HT-29 (cell line): ENCODE results near the gene CRB1. TPM values are rescaled to one million over a fixed set of nuclear protein-coding genes. Genes with fewer than 3 reads are reported as not detected.
"Not testable (repeated sequence)": the region's sequence is repeated elsewhere in the genome, so short reads cannot be mapped to it uniquely, and the experiment has no call there.

ENCODE experiments used
- DNase-seq: peaks from one replicate; pipeline ENCODE4 v3.0.0-alpha.2; 2015; ENCODE audit warnings: low spot score
- total RNA-seq: library from RNA; depleted of rRNA; stranded (reverse); fragments of >200 nt; shearing (Covaris generic); gene quantifications from 2 replicates; pipeline ENCODE4 v1.2.3, GENCODE V29; 2014

Gene CRB1
- total RNA-seq, 1 experiment from 2014 or later: not detected

DNA sequence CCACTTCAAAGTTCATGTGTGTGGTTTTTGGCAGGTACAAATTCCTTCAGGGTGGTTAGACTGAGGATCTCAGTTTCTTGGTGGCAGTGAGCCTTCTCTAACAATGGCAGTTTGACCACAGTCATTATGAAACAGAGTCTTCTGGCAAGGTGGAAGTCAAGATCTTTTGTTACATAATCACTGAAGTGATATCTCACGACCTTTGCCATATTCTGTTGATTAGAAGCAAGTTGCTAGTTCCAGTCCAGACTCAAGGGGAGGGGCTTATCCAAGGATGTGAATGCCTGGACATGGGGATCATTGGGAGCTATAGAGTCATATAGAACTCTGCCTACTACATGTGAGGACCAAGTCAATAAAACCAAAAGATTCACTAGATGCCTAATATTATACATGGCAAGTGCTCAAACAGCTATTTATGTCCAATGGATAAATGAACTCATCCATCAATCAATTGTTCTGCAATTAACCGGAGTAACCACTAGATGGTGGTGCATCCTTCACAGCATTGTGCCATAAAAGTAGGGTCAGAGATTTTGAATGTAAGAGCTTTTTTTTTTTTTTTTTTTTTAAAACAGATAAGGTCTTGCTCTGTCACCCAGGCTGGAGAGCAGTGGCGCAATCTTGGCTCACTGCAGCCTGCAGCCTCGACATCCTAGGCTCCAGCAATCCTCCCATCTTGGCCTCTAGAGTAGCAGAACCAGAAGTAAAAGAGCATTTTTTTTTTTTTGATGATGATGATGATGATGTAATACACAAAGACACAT, 131.9 kb downstream of the CRB1 start:
- DNase-seq: peak; percentile 72

DNA sequence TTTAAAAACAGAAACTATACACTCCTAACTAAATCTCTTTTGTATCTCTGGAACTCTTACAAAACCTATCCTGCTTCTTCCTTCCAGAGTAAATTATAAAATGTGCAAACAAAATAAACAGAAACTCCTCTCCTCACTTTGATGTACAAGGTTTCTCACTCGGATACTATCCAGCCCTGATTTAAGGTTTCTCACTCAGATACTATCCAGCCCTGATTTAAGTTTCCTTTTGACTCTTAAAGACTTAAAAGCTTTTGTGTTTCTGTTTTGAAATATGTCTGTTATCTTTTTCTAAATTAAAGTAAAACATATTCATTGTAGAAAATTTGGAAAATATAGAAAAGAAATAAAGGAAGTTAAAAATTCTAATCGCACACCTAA, 132.5 kb downstream of the CRB1 start:
- DNase-seq: no peak

DNA sequence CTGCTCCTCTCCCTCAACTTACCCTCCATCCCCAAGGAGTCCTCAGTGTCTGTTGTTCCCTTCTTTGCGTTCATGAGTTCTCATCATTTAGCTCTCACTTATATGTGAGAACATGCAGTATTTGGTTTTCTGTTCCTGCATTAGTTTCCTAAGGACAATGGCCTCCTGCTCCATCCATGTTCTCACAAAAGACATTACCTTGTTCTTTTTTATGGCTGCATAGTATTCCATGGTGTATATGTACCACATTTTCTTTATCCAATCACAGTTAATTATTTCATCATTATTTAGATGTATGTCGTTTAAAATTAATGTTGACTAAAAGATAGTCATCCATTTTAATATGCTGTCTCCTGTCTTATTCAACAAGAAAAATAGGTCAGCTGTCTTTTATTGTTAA, 134.1 kb downstream of the CRB1 start:
- DNase-seq: no peak

DNA sequence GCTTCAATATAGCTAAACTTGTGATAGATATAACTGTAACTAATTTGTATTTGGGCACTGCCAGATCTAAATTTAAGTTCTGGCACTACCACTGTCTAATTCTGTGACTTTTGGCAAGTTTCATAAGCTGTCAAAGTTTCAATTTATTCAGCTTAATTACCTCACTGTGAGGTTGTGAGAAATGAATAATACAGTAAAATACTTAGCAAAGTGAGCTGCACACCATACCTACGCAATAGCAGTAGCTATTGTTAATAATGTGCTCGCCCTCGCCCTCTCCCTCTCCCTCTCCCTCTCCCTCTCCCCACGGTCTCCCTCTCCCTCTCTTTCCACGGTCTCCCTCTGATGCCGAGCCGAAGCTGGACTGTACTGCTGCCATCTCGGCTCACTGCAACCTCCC, 136.7 kb downstream of the CRB1 start:
- not testable (repeated sequence) for DNase-seq

DNA sequence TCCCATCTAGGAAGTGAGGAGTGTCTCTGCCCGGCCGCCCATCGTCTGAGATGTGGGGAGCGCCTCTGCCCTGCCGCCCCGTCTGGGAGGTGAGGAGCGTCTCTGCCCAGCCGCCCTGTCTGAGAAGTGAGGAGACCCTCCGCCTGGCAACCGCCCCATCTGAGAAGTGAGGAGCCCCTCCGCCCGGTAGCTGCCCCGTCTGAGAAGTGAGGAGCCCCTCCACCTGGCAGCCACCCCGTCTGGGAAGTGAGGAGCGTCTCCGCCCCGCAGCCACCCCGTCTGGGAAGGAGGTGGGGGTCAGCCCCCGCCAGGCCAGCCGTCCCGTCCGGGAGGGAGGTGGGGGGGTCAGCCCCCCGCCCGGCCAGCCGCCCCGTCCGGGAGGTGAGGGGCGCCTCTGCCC, 137.6 kb downstream of the CRB1 start:
- not testable (repeated sequence) for DNase-seq

DNA sequence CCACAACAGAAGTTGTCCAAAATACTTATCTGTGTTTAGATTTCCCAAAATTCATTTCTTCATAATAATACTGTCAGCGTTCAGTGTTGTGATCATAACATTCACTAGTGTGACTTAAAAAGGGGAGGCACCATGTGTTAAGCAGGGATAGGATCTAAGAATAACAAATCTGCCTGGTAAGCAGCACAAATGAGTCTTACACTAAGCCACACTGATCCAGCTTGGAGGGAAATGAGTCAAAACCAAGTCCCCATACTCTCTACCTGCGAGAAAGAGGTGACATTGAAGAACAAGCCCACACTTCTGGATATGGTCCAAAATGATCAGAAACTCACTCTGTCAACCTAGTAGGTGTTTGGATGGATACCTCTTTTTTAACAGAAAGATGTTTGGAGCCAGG, 145.5 kb downstream of the CRB1 start:
- DNase-seq: no peak

DNA sequence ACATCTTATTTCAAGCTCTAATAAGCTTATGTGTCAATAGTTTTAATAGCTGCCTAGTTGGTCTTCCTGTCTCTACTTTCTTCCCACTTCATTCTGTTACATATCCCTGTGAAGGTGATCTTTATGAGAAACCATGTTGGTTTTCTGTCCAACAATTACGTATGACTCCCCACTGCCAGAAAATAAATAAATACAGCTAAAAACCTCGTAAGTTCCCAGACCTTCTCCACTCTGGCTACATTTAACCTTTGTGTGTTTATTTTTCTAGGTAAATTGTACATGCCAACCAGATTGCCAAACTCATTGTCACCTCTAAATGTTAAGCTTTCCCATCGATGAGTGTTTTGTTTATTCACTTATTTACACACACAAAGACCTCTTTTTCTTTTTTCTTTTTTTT, 147.2 kb downstream of the CRB1 start:
- DNase-seq: no peak

- no peak for DNase-seq
Observed at GRCh38 chr1:197418693-197419092, 150.6 kb downstream of the CRB1 start.

GRCh38 chr1:197422993-197423392, 154.9 kb downstream of the CRB1 start:
- DNase-seq: no peak

DNA sequence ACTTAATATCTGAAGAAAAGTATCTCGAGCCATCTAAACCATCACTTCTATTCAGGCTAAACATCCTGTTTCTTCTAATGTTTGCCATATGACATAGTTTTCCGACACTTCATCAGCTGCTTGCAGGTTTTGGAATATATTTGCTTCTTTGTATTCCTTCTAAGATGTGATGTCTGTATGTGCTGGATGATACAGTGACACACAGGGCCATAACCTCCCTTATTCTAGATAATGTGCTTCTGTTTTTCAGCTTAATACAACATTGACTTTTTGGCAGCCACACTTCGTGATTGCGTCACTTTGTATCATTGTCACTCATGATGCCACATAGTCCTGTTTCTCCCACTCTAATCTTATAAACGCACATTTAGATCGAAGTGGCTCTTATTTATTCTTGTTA, 156.3 kb downstream of the CRB1 start:
- no peak for DNase-seq

- no peak for DNase-seq
Observed at GRCh38 chr1:197429372-197429771, 161.3 kb downstream of the CRB1 start.

DNA sequence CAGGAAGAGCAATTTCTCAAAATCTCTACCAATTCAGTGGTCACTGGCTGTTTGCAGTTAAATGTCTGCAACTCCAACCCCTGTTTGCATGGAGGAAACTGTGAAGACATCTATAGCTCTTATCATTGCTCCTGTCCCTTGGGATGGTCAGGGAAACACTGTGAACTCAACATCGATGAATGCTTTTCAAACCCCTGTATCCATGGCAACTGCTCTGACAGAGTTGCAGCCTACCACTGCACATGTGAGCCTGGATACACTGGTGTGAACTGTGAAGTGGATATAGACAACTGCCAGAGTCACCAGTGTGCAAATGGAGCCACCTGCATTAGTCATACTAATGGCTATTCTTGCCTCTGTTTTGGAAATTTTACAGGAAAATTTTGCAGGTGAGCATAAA, 167.2 kb downstream of the CRB1 start:
- DNase-seq: no peak

DNA sequence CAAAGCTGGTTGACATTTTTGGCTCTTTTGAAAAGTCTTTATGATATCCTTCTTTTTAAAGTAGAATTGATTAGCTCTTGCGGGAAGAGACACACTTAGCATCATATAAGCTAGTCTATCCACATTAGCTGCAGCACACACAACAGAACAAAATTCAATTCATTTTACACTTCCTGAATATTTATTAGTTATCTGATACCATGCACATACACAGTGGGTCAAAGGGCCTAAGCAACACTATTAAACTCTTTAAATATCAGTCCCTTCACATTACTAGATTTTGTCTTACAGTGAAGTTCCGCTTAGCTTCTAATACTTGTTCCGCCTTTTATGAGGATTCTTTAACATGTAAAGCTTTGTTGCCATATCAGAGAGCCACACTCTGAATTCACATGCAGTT, 169.5 kb downstream of the CRB1 start:
- no peak for DNase-seq

- no peak for DNase-seq
Observed at GRCh38 chr1:197438010-197438790, 170.1 kb downstream of the CRB1 start.

DNA sequence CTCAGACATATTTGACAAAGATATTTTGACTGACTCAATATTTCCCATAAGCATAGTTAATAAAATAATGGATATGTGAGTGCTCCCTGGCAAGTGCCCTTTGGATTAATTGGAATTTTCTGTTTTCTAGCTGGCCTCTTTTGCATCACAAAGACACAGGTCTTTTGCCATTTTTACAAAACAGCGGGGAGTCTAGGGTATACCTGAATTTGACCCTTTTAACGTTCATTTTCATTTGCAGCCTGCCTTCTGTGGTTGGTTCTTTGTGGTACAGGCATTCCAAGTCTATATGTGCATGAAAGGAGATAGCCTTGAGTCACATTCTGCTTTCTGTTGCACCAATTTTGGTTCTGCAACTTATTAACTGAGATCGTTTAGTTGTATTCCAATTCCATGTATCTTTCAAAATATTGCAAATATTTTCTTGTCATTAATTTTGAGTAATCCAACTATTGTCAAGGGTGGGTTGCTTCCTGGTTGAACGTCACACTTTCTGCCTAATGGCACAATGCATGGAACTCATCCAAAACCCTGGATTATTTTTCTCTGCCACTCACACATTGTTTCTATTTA, 171.7 kb downstream of the CRB1 start:
- DNase-seq: no peak

DNA sequence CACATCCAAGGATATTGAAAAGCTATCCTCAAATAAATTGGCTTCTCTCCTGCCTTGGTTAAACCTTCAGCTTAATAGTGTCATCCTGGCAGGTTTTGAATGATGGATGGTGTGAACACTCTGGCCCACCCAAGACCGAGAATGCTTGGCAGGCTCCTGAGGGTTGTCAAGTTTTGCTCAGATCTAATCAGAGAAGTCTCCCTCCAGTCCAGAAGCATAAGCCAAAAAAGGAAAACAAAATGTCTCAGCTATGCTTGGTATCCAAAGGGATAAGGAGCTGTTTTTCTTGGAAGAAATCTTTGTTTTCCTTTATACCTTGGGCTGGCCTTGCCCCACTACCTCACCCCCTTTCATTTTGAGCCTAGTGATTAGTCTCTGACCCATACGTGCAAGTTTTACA, 172.7 kb downstream of the CRB1 start:
- no peak for DNase-seq

GRCh38 chr1:197441999-197442414, 174.0 kb downstream of the CRB1 start:
- DNase-seq: no peak

- DNase-seq: no peak
Observed at GRCh38 chr1:197444755-197445154, 176.7 kb downstream of the CRB1 start.

- DNase-seq: no peak
Observed at GRCh38 chr1:197448121-197448779, 180.2 kb downstream of the CRB1 start.

- no peak for DNase-seq
Observed at GRCh38 chr1:197451381-197451780, 183.3 kb downstream of the CRB1 start.

DNA sequence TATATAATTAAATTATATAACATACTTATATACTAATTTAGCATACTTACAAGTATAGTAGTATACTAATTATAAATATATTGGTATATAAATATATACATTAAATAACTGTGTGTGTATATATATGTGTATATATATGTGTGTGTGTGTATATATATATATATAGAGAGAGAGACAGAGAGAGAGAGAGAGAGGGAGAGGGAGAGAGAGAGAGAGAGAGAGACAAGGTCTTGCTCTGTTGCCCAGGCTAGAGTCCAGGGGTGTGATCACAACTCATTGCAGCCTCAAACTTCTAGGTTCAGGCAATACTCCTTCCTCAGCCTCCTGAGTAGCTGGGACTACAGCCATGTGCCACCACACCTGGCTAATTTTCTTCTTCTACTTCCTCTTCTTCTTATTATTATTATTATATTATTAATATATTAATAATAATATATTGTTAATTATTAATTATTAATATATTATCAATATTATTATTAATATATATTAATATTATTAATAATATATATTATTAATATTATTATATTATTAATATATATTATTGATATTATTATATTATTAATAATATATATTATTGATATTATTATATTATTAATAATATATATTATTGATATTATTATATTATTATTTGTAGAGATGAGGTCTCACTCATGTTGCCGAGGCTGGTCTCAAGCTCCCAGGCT, 185.5 kb downstream of the CRB1 start:
- no peak for DNase-seq

DNA sequence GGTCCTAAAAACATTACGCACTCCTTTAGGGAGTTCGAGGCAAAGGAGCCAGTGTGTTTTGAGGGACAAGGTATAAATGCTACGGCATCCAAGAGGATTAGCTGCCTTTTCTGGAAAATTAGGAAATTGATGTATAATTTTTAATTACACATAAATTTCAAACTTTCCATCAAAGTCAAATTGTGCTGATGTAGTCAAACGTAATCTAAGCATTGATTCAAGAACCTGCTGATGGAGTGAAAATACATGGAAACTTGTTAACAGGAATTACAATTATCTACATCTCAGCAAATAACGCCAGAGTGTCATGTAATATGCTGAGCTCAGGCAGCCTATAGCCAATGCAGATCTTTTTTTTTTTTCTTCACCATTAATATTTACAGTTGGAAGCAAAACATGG, 194.5 kb downstream of the CRB1 start:
- DNase-seq: no peak
